ENCODE data around the gene MOGAT2. TPM values are rescaled to one million over a fixed set of nuclear protein-coding genes. Genes with fewer than 3 reads are reported as not detected.

Gene MOGAT2
- total and polyA plus RNA-seq, 2 of the 13 experiments (the other 11 are each of a cell fraction or from before 2014, with no cell fraction given): 27.2 to 27.8 TPM

DNA sequence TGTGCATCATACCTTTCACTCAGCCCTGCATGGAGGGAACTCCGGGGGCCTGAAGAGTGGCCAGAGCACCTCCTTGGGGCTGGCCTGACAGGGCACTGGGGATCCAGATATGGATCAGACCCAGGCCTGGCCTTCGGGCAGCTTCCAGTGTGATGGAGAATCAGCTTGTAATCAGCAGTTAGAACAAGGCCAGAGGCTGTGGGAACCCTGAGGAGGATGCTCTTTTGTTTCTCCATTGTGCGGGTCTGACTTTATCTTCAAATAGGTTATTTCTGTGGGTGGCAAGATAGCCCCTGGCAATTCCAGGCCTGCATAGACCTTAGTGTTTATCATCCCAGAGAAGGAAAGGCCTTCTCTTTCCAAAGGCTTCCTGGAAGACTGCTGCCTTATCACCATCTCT, 63.2 kb downstream of the MOGAT2 start (continued):
- no peak for TF ChIP-seq SRSF1 (optimal IDR thresholded peaks at IDR 0.05; ENCODE audit: low read depth, low read length)
- no peak for TF ChIP-seq SAFB2 (CRISPR knock-in tag; IDR thresholded peaks at IDR 0.05; ENCODE audit: borderline replicate concordance, low read depth)
- TF ChIP-seq, protein P1, sequence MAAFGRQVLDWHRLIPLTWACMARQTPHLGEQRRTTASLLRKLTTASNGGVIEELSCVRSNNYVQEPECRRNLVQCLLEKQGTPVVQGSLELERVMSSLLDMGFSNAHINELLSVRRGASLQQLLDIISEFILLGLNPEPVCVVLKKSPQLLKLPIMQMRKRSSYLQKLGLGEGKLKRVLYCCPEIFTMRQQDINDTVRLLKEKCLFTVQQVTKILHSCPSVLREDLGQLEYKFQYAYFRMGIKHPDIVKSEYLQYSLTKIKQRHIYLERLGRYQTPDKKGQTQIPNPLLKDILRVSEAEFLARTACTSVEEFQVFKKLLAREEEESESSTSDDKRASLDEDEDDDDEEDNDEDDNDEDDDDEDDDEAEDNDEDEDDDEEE (CRISPR knock-in tag; IDR thresholded peaks at IDR 0.05): no peak
- TF ChIP-seq, protein P2, sequence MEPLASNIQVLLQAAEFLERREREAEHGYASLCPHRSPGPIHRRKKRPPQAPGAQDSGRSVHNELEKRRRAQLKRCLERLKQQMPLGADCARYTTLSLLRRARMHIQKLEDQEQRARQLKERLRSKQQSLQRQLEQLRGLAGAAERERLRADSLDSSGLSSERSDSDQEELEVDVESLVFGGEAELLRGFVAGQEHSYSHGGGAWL (CRISPR knock-in tag; IDR thresholded peaks at IDR 0.05): no peak
- TF ChIP-seq ELF3 (CRISPR knock-in tag; IDR thresholded peaks at IDR 0.05): no peak
- TF ChIP-seq RAD51 (IDR thresholded peaks at IDR 0.05; ENCODE audit: borderline replicate concordance): no peak
- no peak for TF ChIP-seq HMG20B (CRISPR knock-in tag; conservative IDR thresholded peaks at IDR 0.05)
- no peak for TF ChIP-seq RNF2 (conservative IDR thresholded peaks at IDR 0.05; ENCODE audit: low read depth)

DNA sequence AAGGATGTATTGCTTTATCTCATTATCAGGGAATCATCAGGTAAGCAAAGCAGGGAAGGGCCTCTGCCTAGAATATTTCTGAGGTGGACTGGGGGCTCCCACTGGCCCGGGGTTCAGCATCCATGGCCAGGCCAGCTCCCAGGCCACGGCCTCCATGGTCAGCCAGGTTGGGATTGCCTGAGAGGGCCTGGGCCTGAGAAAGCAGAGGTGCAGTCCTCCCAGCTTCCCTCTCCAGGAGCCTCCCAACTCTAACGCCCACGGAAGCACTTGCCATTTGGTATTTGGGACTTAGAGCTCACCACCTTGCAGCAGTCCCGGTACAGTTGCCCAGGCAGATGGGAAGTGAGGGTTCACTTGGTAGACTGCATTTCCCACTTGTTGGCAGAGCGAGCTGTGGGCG, 63.7 kb downstream of the MOGAT2 start:
- no peak for ATAC-seq
- no peaks in the 10 kb centered on the region for H4K20me1 ChIP-seq (ENCODE audit: insufficient read depth, low read length)
- in situ Hi-C loops (cut with HindIII; ENCODE audit: extremely low pct_ligation_motif_present, low pct_unique_long_range_greater_than_20kb) (no loop called here), intact Hi-C loops (cut with micrococcal nuclease; ENCODE audit: unreplicated experiment) (no loop called here)
- DNase-seq (ENCODE audit: low spot score): no peak
- H3K4me3 ChIP-seq (replicated peaks in 1 of 3; ENCODE audit: insufficient read depth in 1 of 3, low read depth in 2 of 3, low read length in 3 of 3): no peak overlapping the region
- BruUV-seq (replicated peaks): no TSS peak
- H3K9ac ChIP-seq (ENCODE audit: insufficient read depth, low read depth, low read length): no peak overlapping the region
- H3K4me1 ChIP-seq (ENCODE audit: insufficient read depth, low read length): peaks cover 66% of the 10 kb centered on the region
- H2AFZ ChIP-seq (ENCODE audit: low read length): no peak overlapping the region
- FAIRE-seq: no peak
- ChIA-PET POLR2A (interaction anchor here (1.7 to 7.9 kb wide), 5 partner anchors 13 to 61 kb away, joined by 4 to 138 read pairs (median 23); partner anchors contain the start of gene DGAT2), CTCF (ENCODE audit: low intra/inter-chr PET ratio, low total read pairs) (no interaction called here)
- no peaks in the 10 kb centered on the region for H3K79me2 ChIP-seq (ENCODE audit: insufficient read depth, low read length)
- no peaks in the 10 kb centered on the region for H3K9me3 ChIP-seq (ENCODE audit: low read length)
- H3K4me2 ChIP-seq (ENCODE audit: low read depth, low read length): no peak overlapping the region
- peak overlapping the region; percentile 92 for H3K27ac ChIP-seq (ENCODE audit: extremely low read length, insufficient read depth, low read length)
- 95% methylated on average over 7 of the region's 7 CpGs for WGBS (ENCODE audit: low lambda C conversion rate)
- H3K36me3 ChIP-seq (replicated peaks in 1 of 2; ENCODE audit: control insufficient read depth in 1 of 2, insufficient read depth in 2 of 2, low read length in 2 of 2): peaks cover 3 to 4% of the 10 kb centered on the region in 2 experiments; a peak in 3 of 5 replicates
- H3K27me3 ChIP-seq (ENCODE audit: control insufficient read depth in 1 of 2, insufficient read depth in 2 of 2, low read length in 2 of 2): no peaks in the 10 kb centered on the region
- TF ChIP-seq CBX1 (IDR thresholded peaks at IDR 0.05; ENCODE audit: low read depth) (no peak), ZBTB42 (CRISPR knock-in tag; IDR thresholded peaks at IDR 0.05) (no peak), ARNT (IDR thresholded peaks at IDR 0.05) (no peak), NRL (CRISPR knock-in tag; IDR thresholded peaks at IDR 0.05; ENCODE audit: borderline replicate concordance) (peak; percentile 31; the same call in 1 of the 2 replicates), ZNF703 (CRISPR knock-in tag; IDR thresholded peaks at IDR 0.05; ENCODE audit: borderline replicate concordance) (no peak), NFATC3 (CRISPR knock-in tag; IDR thresholded peaks at IDR 0.05) (0 out of 2 replicates have a peak, but pooled peaks have one; percentile 49), ZNF557 (CRISPR knock-in tag; IDR thresholded peaks at IDR 0.05) (no peak)
- TF ChIP-seq, protein P3, sequence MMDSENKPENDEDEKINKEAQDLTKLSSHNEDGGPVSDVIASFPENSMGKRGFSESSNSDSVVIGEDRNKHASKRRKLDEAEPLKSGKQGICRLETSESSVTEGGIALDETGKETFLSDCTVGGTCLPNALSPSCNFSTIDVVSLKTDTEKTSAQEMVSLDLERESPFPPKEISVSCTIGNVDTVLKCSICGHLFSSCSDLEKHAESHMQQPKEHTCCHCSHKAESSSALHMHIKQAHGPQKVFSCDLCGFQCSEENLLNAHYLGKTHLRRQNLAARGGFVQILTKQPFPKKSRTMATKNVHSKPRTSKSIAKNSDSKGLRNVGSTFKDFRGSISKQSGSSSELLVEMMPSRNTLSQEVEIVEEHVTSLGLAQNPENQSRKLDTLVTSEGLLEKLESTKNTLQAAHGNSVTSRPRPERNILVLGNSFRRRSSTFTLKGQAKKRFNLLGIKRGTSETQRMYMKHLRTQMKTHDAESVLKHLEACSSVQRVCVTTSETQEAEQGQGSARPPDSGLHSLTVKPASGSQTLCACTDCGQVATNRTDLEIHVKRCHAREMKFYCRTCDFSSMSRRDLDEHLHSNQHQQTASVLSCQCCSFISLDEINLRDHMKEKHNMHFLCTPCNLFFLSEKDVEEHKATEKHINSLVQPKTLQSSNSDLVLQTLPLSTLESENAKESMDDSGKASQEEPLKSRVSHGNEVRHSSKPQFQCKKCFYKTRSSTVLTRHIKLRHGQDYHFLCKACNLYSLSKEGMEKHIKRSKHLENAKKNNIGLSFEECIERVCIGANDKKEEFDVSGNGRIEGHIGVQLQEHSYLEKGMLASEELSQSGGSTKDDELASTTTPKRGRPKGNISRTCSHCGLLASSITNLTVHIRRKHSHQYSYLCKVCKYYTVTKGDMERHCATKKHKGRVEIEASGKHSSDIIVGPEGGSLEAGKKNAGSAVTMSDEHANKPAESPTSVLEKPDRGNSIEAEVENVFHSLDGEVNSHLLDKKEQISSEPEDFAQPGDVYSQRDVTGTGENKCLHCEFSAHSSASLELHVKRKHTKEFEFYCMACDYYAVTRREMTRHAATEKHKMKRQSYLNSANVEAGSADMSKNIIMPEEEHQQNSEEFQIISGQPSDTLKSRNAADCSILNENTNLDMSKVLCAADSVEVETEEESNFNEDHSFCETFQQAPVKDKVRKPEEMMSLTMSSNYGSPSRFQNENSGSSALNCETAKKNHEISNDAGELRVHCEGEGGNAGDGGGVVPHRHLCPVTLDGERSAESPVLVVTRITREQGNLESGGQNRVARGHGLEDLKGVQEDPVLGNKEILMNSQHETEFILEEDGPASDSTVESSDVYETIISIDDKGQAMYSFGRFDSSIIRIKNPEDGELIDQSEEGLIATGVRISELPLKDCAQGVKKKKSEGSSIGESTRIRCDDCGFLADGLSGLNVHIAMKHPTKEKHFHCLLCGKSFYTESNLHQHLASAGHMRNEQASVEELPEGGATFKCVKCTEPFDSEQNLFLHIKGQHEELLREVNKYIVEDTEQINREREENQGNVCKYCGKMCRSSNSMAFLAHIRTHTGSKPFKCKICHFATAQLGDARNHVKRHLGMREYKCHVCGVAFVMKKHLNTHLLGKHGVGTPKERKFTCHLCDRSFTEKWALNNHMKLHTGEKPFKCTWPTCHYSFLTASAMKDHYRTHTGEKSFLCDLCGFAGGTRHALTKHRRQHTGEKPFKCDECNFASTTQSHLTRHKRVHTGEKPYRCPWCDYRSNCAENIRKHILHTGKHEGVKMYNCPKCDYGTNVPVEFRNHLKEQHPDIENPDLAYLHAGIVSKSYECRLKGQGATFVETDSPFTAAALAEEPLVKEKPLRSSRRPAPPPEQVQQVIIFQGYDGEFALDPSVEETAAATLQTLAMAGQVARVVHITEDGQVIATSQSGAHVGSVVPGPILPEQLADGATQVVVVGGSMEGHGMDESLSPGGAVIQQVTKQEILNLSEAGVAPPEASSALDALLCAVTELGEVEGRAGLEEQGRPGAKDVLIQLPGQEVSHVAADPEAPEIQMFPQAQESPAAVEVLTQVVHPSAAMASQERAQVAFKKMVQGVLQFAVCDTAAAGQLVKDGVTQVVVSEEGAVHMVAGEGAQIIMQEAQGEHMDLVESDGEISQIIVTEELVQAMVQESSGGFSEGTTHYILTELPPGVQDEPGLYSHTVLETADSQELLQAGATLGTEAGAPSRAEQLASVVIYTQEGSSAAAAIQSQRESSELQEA (CRISPR knock-in tag; IDR thresholded peaks at IDR 0.05; ENCODE audit: not compliant biosample characterization): no peak
